ENCODE results near the gene ITIH1.

Gene ITIH1

DNA sequence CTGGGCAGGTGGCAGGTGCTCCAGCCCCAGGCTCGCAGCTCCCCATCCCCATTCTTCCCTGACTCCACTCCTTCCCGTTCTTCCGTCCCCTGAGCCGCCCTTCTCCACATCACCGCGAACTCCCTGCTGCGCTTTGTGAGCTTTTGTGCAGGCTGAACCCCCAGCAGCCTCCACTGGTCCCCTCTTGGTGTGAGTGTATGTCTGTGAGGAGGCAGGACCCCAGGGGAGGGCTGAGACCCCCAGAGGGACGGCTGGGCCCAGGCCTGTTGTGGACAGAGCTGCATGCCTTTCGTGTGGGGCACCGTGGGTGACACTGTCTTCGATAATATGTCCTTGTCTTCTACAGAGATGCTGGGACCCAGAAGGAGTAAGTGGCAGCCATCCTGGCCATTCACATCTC is 9.8 kb downstream of the ITIH1 start:
- H3K4me3 ChIP-seq (ENCODE audit: low read depth, low read length), result no peak overlapping the region
- TF ChIP-seq, protein P1, sequence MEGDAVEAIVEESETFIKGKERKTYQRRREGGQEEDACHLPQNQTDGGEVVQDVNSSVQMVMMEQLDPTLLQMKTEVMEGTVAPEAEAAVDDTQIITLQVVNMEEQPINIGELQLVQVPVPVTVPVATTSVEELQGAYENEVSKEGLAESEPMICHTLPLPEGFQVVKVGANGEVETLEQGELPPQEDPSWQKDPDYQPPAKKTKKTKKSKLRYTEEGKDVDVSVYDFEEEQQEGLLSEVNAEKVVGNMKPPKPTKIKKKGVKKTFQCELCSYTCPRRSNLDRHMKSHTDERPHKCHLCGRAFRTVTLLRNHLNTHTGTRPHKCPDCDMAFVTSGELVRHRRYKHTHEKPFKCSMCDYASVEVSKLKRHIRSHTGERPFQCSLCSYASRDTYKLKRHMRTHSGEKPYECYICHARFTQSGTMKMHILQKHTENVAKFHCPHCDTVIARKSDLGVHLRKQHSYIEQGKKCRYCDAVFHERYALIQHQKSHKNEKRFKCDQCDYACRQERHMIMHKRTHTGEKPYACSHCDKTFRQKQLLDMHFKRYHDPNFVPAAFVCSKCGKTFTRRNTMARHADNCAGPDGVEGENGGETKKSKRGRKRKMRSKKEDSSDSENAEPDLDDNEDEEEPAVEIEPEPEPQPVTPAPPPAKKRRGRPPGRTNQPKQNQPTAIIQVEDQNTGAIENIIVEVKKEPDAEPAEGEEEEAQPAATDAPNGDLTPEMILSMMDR (IDR thresholded peaks at IDR 0.05; ENCODE audit: low read depth, low read length), result no peak

DNA sequence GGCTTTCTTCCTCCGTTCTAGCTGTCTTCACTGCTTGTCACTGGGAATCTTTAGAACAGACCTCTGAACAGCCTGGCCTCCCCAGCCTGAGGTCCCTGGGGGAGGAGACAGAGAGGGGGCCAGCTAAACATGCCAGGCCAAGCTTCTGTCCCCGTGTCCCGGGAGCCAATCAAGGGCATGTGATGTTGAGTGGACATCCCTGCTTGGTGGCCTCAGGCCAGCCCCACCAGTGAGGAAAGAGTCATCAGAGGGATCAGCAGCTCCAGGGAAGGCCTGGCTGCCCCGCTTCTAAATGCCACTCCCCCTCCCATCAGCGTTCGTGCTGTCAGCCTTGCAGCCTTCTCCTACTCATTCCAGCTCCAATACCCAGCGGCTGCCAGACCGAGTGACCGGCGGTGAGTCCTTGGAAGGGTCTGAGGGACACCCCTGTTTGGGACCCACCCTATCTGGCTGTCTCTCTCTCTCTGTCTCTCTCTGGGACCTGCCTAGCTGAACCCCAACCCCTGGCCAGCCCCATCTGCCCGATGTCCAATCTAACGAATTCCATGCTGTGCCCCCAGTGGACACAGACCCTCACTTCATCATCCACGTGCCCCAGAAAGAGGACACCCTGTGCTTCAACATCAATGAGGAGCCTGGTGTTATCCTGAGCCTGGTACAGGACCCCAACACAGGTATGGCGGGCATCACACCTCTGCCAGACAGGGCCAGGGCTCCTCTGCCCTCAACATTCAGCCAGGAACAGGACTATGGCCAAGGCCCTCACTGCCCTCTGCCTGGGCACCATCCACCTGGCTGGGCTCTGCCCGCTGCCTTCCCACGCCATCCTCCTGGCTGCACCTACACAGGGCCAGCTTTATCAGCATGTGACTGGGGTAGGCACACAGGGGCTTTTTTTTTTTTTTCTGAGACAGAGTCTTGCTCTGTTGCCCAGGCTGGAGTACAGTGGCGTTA is 10.6 kb downstream of the ITIH1 start:
- H3K4me3 ChIP-seq (ENCODE audit: low read depth, low read length), result no peak overlapping the region
- TF ChIP-seq, protein P1 (IDR thresholded peaks at IDR 0.05; ENCODE audit: low read depth, low read length), result no peak

DNA sequence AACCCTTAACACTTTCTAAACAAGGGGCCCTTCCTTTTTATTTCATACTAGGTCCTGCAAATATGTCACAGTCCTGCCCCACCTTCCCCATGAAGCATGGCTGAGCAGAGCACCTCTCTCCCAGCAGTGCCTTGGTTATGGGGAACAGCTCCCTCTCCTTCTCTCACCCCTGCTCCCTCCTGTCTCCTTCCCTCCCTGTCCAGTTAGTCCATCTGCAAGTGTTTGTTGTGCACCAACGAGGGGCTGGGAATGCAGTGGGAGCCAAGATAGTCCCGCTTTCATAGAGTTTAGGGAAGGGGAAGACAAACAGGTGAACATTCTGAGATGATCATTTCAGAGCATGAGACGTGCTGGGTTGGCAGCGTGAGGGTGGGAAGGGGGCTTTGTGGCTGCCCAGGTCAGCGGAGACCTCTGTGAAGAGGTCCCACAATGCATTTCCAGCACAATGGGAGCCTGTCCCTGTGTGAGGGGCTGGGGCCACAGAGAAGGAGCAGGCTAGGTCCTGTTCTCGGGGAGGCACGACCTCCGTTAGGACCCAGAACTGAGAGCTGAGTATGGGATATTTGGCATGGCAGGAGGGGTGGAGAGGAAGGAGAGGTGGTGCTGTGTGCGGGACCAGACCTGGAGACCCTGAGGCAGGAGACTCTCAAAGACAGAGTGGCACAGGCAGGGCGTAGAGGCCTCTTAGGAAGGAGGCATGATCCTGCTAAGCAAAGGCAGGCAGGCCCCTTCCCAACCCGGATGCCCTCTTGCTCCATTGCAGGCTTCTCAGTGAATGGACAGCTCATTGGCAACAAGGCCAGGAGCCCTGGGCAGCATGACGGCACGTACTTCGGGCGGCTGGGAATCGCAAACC is 11.7 kb downstream of the ITIH1 start:
- H3K4me3 ChIP-seq (ENCODE audit: low read depth, low read length), result no peak overlapping the region
- TF ChIP-seq, protein P1 (IDR thresholded peaks at IDR 0.05; ENCODE audit: low read depth, low read length), result no peak

DNA sequence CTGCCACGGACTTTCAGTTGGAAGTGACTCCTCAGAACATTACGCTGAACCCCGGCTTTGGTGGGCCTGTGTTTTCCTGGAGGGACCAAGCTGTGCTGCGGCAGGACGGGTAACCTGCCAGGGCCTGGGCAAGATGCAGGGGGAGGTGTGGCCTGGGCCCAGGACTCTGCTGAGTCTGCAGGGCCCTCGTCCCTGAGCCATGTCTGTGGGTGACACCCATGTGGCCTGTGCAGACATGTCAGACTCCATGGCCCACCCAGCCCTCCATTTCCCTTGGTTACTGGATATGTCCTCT is 12.3 kb downstream of the ITIH1 start:
- no peak overlapping the region for H3K4me3 ChIP-seq (ENCODE audit: low read depth, low read length)
- TF ChIP-seq, protein P1 (IDR thresholded peaks at IDR 0.05; ENCODE audit: low read depth, low read length), result no peak

DNA sequence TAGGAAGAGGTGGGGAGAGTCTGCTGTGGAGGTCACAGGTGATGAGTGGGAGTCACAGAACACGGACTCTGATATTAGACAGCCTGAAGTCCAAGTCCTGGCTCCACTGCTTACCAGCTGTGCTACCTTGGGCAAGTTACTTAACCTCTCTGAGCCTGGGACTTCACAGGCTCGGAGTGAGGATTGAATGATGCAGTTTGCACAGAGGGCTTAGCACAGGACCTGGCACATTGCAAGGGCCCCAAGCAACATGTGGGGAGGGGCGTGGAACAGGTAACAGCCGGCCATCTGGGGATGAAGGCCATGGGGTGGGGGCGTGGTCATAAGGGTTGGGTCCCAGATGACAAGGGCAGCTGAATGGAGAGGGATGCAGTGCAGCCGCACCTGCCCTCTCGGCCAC is 12.9 kb downstream of the ITIH1 start:
- H3K4me3 ChIP-seq (ENCODE audit: low read depth, low read length), result no peak overlapping the region
- TF ChIP-seq, protein P1 (IDR thresholded peaks at IDR 0.05; ENCODE audit: low read depth, low read length), result no peak

DNA sequence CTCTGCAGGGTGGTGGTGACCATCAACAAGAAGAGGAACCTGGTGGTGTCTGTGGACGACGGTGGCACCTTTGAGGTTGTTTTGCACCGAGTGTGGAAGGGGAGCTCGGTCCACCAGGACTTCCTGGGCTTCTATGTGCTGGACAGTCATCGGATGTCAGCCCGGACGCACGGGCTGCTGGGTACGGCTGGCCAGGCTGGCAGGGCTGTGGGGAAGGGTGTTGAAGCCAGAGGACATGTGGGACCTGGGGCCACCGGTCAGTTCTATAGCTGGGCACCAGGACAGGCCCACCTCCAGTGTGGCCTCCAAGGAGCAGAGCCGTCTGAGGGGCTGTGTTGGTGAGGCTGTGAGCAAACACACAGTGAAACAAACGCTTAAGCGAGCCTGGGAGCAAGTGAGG is 13.3 kb downstream of the ITIH1 start:
- TF ChIP-seq, protein P1 (IDR thresholded peaks at IDR 0.05; ENCODE audit: low read depth, low read length), result no peak

DNA sequence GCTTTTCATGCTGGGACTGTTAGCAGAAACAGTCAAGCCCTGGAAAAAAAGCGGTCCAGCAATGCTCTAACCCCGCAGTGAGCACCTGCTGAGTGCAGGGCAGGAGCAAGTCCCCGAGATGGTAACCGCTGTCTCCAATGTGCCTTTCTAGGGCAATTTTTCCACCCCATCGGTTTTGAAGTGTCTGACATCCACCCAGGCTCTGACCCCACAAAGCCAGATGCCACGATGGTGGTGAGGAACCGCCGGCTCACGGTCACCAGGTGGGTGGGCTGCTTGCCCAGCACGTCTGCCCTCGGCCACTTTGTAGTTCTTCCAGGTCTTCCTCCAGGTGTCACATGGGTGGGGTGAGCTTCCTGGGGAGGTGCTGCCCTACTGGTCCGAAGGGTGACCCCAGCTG is 14.0 kb downstream of the ITIH1 start:
- TF ChIP-seq, protein P1 (IDR thresholded peaks at IDR 0.05; ENCODE audit: low read depth, low read length), result no peak
- H3K4me3 ChIP-seq (ENCODE audit: low read depth, low read length), result no peak overlapping the region

More for the DNA sequence above, 13.3 kb downstream of the ITIH1 start:
- H3K4me3 ChIP-seq (ENCODE audit: low read depth, low read length), result no peak overlapping the region
